HEK293 (cell line): ENCODE data around the gene AIF1.

Experiments
- CTCF ChIP-seq: fragments of 450-650 bp; formaldehyde crosslinking; IDR thresholded peaks from 2 replicates; pipeline ENCODE4 v1.5.1; 2016; ENCODE audit warnings: missing biosample characterization, missing genetic modification characterization
- ZBTB49 ChIP-seq: fragments of 450-650 bp; formaldehyde crosslinking; IDR thresholded peaks from 2 replicates; pipeline ENCODE4 v1.5.1; 2016; ENCODE audit warnings: missing biosample characterization, missing genetic modification characterization, low read depth
- ZFP3 ChIP-seq: fragments of 450-650 bp; formaldehyde crosslinking; IDR thresholded peaks from 2 replicates; pipeline ENCODE4 v1.5.1; 2016; ENCODE audit warnings: low read depth, missing biosample characterization, missing genetic modification characterization
- ZNF350 ChIP-seq: fragments of 450-650 bp; formaldehyde crosslinking; IDR thresholded peaks from 2 replicates; pipeline ENCODE4 v1.5.0; 2017; ENCODE audit warnings: missing biosample characterization, mild to moderate bottlenecking, missing genetic modification characterization
- ZNF837 ChIP-seq: fragments of 450-650 bp; formaldehyde crosslinking; IDR thresholded peaks from 2 replicates; pipeline ENCODE4 v1.5.1; 2016; ENCODE audit warnings: missing biosample characterization, missing genetic modification characterization

GRCh38 chr6:31663126-31663960 is 48.3 kb downstream of the AIF1 start:
- TF ChIP-seq ZBTB49 (tag by site-specific recombination) (no peak), ZFP3 (tag by site-specific recombination) (no peak), CTCF (tag by site-specific recombination) (no peak), ZNF837 (tag by site-specific recombination) (no peak), ZNF350 (tag by site-specific recombination) (no peak)
